A673 (cell line): ENCODE results near the gene RNF13. TPM values are rescaled to one million over a fixed set of nuclear protein-coding genes. Genes with fewer than 3 reads are reported as not detected.

Experiments
- BruUV-seq: library from RNA; stranded (reverse); fragments of 400-500 nt; replicated peaks from 2 replicates; lab custom pipeline; 2021; lab: Mats Ljungman, UMichigan
- CTCF ChIA-PET: fragments of 300-600 bp; sonication (Branson Sonifier 250); formaldehyde crosslinking; loops from one replicate; lab custom pipeline; 2022; ENCODE audit warnings: antibody characterized with exemption; lab: Charles Lee
- POLR2A ChIA-PET: fragments of 300-600 bp; sonication (Branson Sonifier 250); formaldehyde crosslinking; loops from one replicate; lab custom pipeline; 2022; ENCODE audit warnings: antibody characterized with exemption; ENCODE audit not compliant: low non-redundant PET; lab: Charles Lee
- DNase-seq: peaks from one replicate; pipeline ENCODE4 v3.0.0-alpha.2; 2015; ENCODE audit warnings: low spot score
- H3K27ac ChIP-seq: fragments of 200-600 bp; sonication (generic); 2 replicates; pipeline ENCODE4 v1.5.1; 2016; ENCODE audit warnings: mixed run types, low read depth, mild to moderate bottlenecking, mixed read lengths, antibody characterized with exemption, low read length; ENCODE audit not compliant: poor library complexity, severe bottlenecking
- H3K27me3 ChIP-seq: fragments of 200-600 bp; sonication (generic); replicated peaks from 2 replicates; pipeline ENCODE4 v1.6.1; 2017; ENCODE audit warnings: mixed run types, low read depth, mild to moderate bottlenecking, mixed read lengths, antibody characterized with exemption, low read length; ENCODE audit not compliant: insufficient read depth, poor library complexity
- H3K36me3 ChIP-seq: fragments of 200-600 bp; sonication (generic); 2 replicates; pipeline ENCODE4 v1.6.1; 2016; ENCODE audit warnings: mixed run types, mild to moderate bottlenecking, mixed read lengths, antibody characterized with exemption, low read length; ENCODE audit not compliant: insufficient read depth, poor library complexity, severe bottlenecking
- H3K4me1 ChIP-seq: fragments of 200-600 bp; sonication (generic); 2 replicates; pipeline ENCODE4 v1.6.1; 2017; ENCODE audit warnings: mixed run types, mild to moderate bottlenecking, mixed read lengths, antibody characterized with exemption, low read length; ENCODE audit not compliant: insufficient read depth, poor library complexity, severe bottlenecking
- H3K4me3 ChIP-seq: fragments of 200-600 bp; sonication (generic); 2 replicates; pipeline ENCODE4 v1.5.1; 2016; ENCODE audit warnings: low read depth, mixed run types, mild to moderate bottlenecking, mixed read lengths, low read length; ENCODE audit not compliant: poor library complexity, severe bottlenecking
- H3K9me3 ChIP-seq: fragments of 200-600 bp; sonication (generic); 2 replicates; pipeline ENCODE4 v1.6.1; 2016; ENCODE audit warnings: mixed run types, low read depth, mild to moderate bottlenecking, mixed read lengths, antibody characterized with exemption, low read length; ENCODE audit not compliant: poor library complexity, severe bottlenecking
- EZH2 ChIP-seq: fragments of 200-600 bp; sonication (generic); IDR thresholded peaks from 2 replicates; pipeline ENCODE4 v1.6.1; 2017; ENCODE audit warnings: borderline replicate concordance, low read depth, mild to moderate bottlenecking, mixed read lengths, antibody characterized with exemption, low read length; ENCODE audit not compliant: poor library complexity, severe bottlenecking
- intact Hi-C: fragments of 100-400 bp; cut with micrococcal nuclease; formaldehyde crosslinking; loops from one replicate; pipeline ENCODE4 v1.10.0; 2022; ENCODE audit not compliant: unreplicated experiment
- total RNA-seq: library from RNA; stranded (reverse); gene quantifications from 2 replicates; pipeline ENCODE4 v1.2.3, GENCODE V29; 2021
- TF ChIP-seq, protein P1 (sequence below): fragments of 300-800, 200-600 bp; sonication (generic); conservative IDR thresholded peaks from 2 replicates; pipeline ENCODE4 v1.5.1; 2017; ENCODE audit warnings: low read depth, mild to moderate bottlenecking, antibody characterized with exemption, low read length, moderate library complexity, mixed read lengths

Gene RNF13
- total RNA-seq, 1 experiment from 2014 or later, result 21.7 TPM

DNA sequence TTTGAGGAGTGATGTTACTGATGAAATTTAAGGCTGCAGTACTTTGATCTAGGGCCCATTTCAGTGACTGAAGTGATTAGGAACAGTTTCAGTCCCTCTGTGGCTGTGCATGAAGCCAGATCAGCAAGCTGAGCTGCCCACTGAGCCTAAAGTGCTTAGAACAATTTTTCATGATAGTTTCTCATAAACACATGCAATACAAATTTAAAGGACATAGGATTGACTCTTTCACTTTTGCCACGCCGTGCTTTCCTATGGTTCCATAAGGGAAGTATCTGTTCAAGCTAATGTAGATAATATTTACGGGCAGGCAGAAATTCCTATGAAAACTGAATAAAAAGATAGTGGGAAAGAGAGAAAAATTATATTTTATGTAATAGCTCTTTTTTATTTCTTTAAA lies 31.3 kb upstream of the RNF13 start:
- ChIA-PET CTCF (no interaction called here), POLR2A (no interaction called here)
- intact Hi-C loops, result no loop called here
- no peaks in the 10 kb centered on the region for H3K9me3 ChIP-seq
- H3K4me3 ChIP-seq, result no peak overlapping the region
- no peak overlapping the region for H3K27ac ChIP-seq
- DNase-seq, result no peak
- no peak for TF ChIP-seq EZH2
- TF ChIP-seq, protein P1, sequence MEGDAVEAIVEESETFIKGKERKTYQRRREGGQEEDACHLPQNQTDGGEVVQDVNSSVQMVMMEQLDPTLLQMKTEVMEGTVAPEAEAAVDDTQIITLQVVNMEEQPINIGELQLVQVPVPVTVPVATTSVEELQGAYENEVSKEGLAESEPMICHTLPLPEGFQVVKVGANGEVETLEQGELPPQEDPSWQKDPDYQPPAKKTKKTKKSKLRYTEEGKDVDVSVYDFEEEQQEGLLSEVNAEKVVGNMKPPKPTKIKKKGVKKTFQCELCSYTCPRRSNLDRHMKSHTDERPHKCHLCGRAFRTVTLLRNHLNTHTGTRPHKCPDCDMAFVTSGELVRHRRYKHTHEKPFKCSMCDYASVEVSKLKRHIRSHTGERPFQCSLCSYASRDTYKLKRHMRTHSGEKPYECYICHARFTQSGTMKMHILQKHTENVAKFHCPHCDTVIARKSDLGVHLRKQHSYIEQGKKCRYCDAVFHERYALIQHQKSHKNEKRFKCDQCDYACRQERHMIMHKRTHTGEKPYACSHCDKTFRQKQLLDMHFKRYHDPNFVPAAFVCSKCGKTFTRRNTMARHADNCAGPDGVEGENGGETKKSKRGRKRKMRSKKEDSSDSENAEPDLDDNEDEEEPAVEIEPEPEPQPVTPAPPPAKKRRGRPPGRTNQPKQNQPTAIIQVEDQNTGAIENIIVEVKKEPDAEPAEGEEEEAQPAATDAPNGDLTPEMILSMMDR, result no peak
- no peaks in the 10 kb centered on the region for H3K4me1 ChIP-seq
- H3K36me3 ChIP-seq, result no peaks in the 10 kb centered on the region
- BruUV-seq, result no TSS peak
- H3K27me3 ChIP-seq, result no peaks in the 10 kb centered on the region

DNA sequence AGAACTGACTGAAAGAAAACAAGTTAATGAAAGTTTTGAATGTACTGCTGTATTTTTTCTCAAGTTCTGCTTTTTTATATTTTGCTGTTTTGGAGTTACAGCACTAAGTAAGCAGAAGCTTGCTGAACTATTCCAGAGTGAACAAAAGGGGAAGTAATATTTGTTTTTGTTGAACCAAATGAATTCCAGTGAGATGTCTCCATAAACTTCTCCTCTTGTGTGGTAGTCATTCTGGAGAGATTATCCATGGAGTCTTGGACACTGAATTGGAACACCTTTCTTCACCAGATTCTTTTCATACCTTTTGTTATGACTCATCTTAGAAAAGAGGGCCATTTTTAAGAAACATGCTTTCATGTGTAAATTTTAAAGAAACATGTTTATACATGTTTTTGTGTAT lies 29.4 kb upstream of the RNF13 start:
- no peaks in the 10 kb centered on the region for H3K4me1 ChIP-seq
- ChIA-PET POLR2A (no interaction called here), CTCF (interaction anchor here (0.6 kb wide), 3 partner anchors 12 to 207 kb away, joined by 3 to 6 read pairs (median 3); partner anchors contain the start of gene COMMD2)
- no peak overlapping the region for H3K27ac ChIP-seq
- no TSS peak for BruUV-seq
- no peaks in the 10 kb centered on the region for H3K36me3 ChIP-seq
- intact Hi-C loops, result no loop called here
- no peaks in the 10 kb centered on the region for H3K9me3 ChIP-seq
- no peak overlapping the region for H3K4me3 ChIP-seq
- no peaks in the 10 kb centered on the region for H3K27me3 ChIP-seq
- no peak for TF ChIP-seq EZH2
- TF ChIP-seq, protein P1, result no peak
- no peak for DNase-seq

DNA sequence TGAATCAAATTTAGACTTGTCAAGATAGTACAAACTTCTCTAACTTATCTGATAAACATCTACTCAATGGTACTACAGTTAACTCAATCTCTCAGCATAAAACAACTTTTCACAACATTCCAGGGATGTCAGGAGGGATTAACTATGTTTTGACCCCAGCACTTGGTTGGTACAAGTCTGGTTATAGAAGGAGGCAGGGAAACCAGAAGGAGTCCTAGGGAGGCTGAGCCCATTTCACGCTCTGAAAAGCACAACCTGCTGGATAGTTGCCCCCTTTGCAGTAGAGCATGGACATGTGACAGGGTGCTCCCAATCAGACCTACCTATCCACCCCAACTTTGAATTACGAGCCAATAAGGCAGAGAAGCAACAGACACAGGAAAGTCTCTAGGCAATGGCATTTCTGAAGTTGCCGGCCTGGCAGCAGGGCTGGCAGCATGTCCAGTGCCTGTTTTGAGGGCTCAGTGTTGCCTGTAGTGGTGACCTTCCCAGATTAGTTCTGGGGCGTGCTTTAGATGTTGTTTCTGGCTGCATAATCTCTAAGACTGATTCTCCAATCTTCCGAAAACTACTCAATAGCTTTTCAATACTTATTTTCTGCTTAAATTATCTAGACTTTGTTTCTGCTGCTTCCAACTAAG lies 28.8 kb upstream of the RNF13 start:
- TF ChIP-seq EZH2, result no peak
- TF ChIP-seq, protein P1, result no peak
- Histone ChIP-seq H3K27me3 (no peaks in the 10 kb centered on the region), H3K36me3 (no peaks in the 10 kb centered on the region), H3K4me3 (no peak overlapping the region), H3K27ac (no peak overlapping the region), H3K4me1 (no peaks in the 10 kb centered on the region), H3K9me3 (no peaks in the 10 kb centered on the region)
- intact Hi-C loops, result no loop called here
- BruUV-seq, result no TSS peak
- DNase-seq, result no peak
- CTCF ChIA-PET, result interaction anchor here (0.6 kb wide), 2 partner anchors 32 to 208 kb away, joined by 3 read pairs; partner anchors contain the start of gene COMMD2
- POLR2A ChIA-PET, result no interaction called here
